CD8-positive, alpha-beta memory T cell (primary cell): Measurements from ENCODE around the gene COL1A1. TPM values are rescaled to one million over a fixed set of nuclear protein-coding genes. Genes with fewer than 3 reads are reported as not detected.

Experiments used
- CTCF ChIA-PET: fragments of 350-600 bp; sonication (Branson Sonifier 250); formaldehyde crosslinking; loops from one replicate; lab custom pipeline; 2021; ENCODE audit warnings: antibody characterized with exemption; lab: Charles Lee
- POLR2A ChIA-PET: fragments of 350-600 bp; sonication (Branson Sonifier 250); formaldehyde crosslinking; loops from one replicate; lab custom pipeline; 2021; ENCODE audit warnings: antibody characterized with exemption; lab: Charles Lee
- DNase-seq, 5 donors: peaks; one replicate each; pipeline versions ENCODE4 v3.0.0 to v3.0.0-alpha.2; 2020 to 2022; ENCODE audit warnings: mixed read lengths in 1 of 5
- H3K27ac ChIP-seq: one replicate; pipeline ENCODE4 v1.7.0; 2013; ENCODE audit warnings: low read depth, mild to moderate bottlenecking, low read length, moderate library complexity
- H3K27me3 ChIP-seq: 2 replicates; pipeline ENCODE4 v1.7.0; 2013; ENCODE audit warnings: low read length, mild to moderate bottlenecking; ENCODE audit not compliant: insufficient read depth, poor library complexity, severe bottlenecking
- H3K36me3 ChIP-seq: 2 replicates; pipeline ENCODE4 v1.7.0; 2013; ENCODE audit warnings: mild to moderate bottlenecking, low read length, moderate library complexity; ENCODE audit not compliant: insufficient read depth
- H3K4me1 ChIP-seq: 2 replicates; pipeline ENCODE4 v1.7.0; 2013; ENCODE audit warnings: mild to moderate bottlenecking, low read length, moderate library complexity; ENCODE audit not compliant: insufficient read depth
- H3K4me3 ChIP-seq: 2 replicates; pipeline ENCODE4 v1.7.0; 2013; ENCODE audit warnings: mild to moderate bottlenecking, low read length
- H3K9me3 ChIP-seq: 2 replicates; pipeline ENCODE4 v1.7.0; 2013; ENCODE audit warnings: mild to moderate bottlenecking, low read length
- H3K27ac Mint-ChIP-seq, 8 donors: one replicate each; pipeline ENCODE4 v1.8.0; 2020 to 2021; ENCODE audit warnings: mixed read lengths in 8 of 8, mild to moderate bottlenecking in 6 of 8, inconsistent platforms in 3 of 8, moderate library complexity in 3 of 8
- H3K27me3 Mint-ChIP-seq, 2 donors: one replicate each; pipeline ENCODE4 v1.8.0; 2020 to 2021; ENCODE audit warnings: mixed read lengths in 2 of 2, mild to moderate bottlenecking in 1 of 2, moderate library complexity in 1 of 2
- H3K36me3 Mint-ChIP-seq, 3 donors: one replicate each; pipeline ENCODE4 v1.8.0; 2020 to 2021; ENCODE audit warnings: mixed read lengths in 3 of 3, inconsistent platforms in 1 of 3, mild to moderate bottlenecking in 1 of 3
- H3K4me1 Mint-ChIP-seq, 3 donors: one replicate each; pipeline ENCODE4 v1.8.0; 2020 to 2021; ENCODE audit warnings: mixed read lengths in 3 of 3, inconsistent platforms in 1 of 3, mild to moderate bottlenecking in 1 of 3
- H3K4me3 Mint-ChIP-seq, 7 donors: one replicate each; pipeline ENCODE4 v1.8.0; 2020 to 2021; ENCODE audit warnings: mixed read lengths in 7 of 7, mild to moderate bottlenecking in 6 of 7, moderate library complexity in 4 of 7, inconsistent platforms in 2 of 7
- H3K9me3 Mint-ChIP-seq, 5 donors: one replicate each; pipeline ENCODE4 v1.8.0; 2020 to 2022; ENCODE audit warnings: mixed read lengths in 5 of 5, mild to moderate bottlenecking in 3 of 5, moderate library complexity in 2 of 5, inconsistent platforms in 1 of 5
- polyA plus RNA-seq: library from polyadenylated mRNA; unstranded; fragments of 300-500 nt; fragmentation: Illumina TruSeq; gene quantifications from one replicate; pipeline ENCODE4 v1.2.3, GENCODE V29; 2021
- total RNA-seq, 2 experiments: library from RNA; stranded (reverse); gene quantifications; one replicate each; pipeline ENCODE4 v1.2.3, GENCODE V29; 2021

The COL1A1 gene
- total and polyA plus RNA-seq, 3 experiments from 2014 or later, result 0.39 to 0.42 TPM; not detected in 1

GRCh38 chr17:50184611-50185398 lies 16.6 kb downstream of the COL1A1 start:
- no peak for DNase-seq

GRCh38 chr17:50184064-50184463 lies 17.4 kb downstream of the COL1A1 start:
- H3K4me1 Mint-ChIP-seq, result peaks cover 11 to 20% (median 16%) of the 10 kb centered on the region in 3 donors
- no peaks in the 10 kb centered on the region for H3K36me3 Mint-ChIP-seq
- peaks cover 13% of the 10 kb centered on the region for H3K4me1 ChIP-seq
- no peak overlapping the region for H3K27ac ChIP-seq
- ChIA-PET POLR2A (no interaction called here), CTCF (no interaction called here)
- H3K9me3 ChIP-seq, result no peaks in the 10 kb centered on the region
- peaks cover 0 to 1% of the 10 kb centered on the region in 2 donors for H3K27me3 Mint-ChIP-seq
- DNase-seq, result no peak
- no peaks in the 10 kb centered on the region for H3K36me3 ChIP-seq
- peak overlapping the region in 6 of 8 donors; percentile 7 to 93 (median 74) for H3K27ac Mint-ChIP-seq
- H3K9me3 Mint-ChIP-seq, result no peaks in the 10 kb centered on the region
- H3K4me3 ChIP-seq, result peak overlapping the region; percentile 49
- H3K27me3 ChIP-seq, result no peaks in the 10 kb centered on the region
- H3K4me3 Mint-ChIP-seq, result peak overlapping the region in 6 of 7 donors; percentile 58 to 89 (median 69)

More at GRCh38 chr17:50184611-50185398, 16.6 kb downstream of the COL1A1 start:
- ChIA-PET POLR2A (no interaction called here), CTCF (no interaction called here)
- peaks cover 0 to 1% of the 10 kb centered on the region in 2 donors for H3K27me3 Mint-ChIP-seq
- H3K4me3 ChIP-seq, result no peak overlapping the region
- no peaks in the 10 kb centered on the region for H3K27me3 ChIP-seq
- H3K36me3 ChIP-seq, result no peaks in the 10 kb centered on the region
- H3K4me3 Mint-ChIP-seq, result no peak overlapping the region
- H3K9me3 Mint-ChIP-seq, result no peaks in the 10 kb centered on the region
- H3K4me1 Mint-ChIP-seq, result peaks cover 11 to 20% (median 16%) of the 10 kb centered on the region in 3 donors
- no peaks in the 10 kb centered on the region for H3K36me3 Mint-ChIP-seq
- H3K27ac ChIP-seq, result no peak overlapping the region
- H3K4me1 ChIP-seq, result peaks cover 13% of the 10 kb centered on the region
- no peak overlapping the region for H3K27ac Mint-ChIP-seq
- H3K9me3 ChIP-seq, result no peaks in the 10 kb centered on the region

DNA sequence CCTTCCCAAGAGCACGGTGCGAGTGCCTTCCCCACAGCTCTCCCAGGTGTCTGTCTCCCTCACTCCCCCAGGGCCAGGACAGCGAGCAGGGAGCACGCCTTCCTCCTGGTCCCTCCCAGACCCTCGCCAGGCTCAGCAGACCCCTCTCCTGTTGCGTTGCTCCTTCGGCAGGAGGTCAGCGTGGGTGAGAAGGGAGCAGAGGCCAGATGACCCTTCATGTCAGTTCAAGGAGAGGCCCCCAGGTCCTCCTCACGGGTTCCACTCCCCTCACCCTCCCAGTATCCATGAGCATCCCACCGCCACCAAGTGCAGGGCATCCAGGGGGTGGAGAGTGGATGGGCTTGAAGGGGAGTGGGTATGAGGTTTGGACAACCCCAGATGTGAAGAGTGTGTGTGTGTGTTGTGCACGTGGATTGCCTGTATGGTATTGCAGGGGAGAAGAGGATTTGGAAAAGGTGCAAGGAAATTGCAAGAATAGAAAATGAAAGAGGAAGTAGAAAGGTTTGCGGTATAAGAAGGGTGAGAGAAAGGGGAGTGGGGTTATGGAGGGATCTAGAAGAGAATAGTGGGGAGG lies 17.9 kb downstream of the COL1A1 start:
- H3K4me3 Mint-ChIP-seq, result peak overlapping the region in 6 of 7 donors; percentile 58 to 89 (median 69)
- no peaks in the 10 kb centered on the region for H3K9me3 Mint-ChIP-seq
- Histone ChIP-seq H3K27me3 (no peaks in the 10 kb centered on the region), H3K9me3 (no peaks in the 10 kb centered on the region), H3K4me3 (peak overlapping the region; percentile 49), H3K4me1 (peaks cover 13% of the 10 kb centered on the region), H3K36me3 (no peaks in the 10 kb centered on the region), H3K27ac (no peak overlapping the region)
- peak overlapping the region in 6 of 8 donors; percentile 7 to 93 (median 74) for H3K27ac Mint-ChIP-seq
- no peak for DNase-seq
- CTCF ChIA-PET, result no interaction called here
- peaks cover 11 to 20% (median 16%) of the 10 kb centered on the region in 3 donors for H3K4me1 Mint-ChIP-seq
- POLR2A ChIA-PET, result no interaction called here
- H3K36me3 Mint-ChIP-seq, result no peaks in the 10 kb centered on the region
- H3K27me3 Mint-ChIP-seq, result peaks cover 0 to 1% of the 10 kb centered on the region in 2 donors

DNA sequence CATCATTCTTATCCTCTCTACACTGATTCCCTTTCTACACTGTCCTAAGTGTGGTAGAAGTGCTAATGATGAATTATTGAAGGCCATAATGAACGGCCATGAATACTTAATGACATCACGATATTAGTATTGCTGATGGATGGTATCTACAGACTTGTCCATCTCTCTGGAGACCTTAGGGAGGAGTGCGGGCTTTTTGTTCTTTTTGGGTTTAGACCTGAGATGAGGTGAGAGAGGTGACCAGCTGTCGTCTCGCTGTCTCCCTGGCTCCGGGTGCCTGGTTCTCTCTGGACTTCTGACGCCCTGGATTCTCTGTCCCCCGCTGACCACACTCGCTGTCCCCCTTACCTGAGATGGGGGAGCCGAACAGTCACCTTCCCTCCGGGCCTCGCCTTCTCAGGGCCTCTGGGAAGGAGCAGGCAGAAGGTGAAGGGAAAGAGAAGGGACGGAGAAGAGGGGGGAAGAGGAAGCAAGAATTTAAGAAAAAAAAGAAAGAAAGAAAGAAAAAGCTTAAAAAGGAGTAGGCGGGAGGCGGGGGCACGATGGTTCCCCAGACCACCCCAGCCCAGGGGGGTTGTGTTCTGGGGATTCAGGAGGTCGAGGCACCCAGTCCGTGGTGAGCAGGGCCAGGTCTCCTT lies 18.5 kb downstream of the COL1A1 start:
- Mint-ChIP-seq H3K27me3 (peaks cover 0 to 1% of the 10 kb centered on the region in 2 donors), H3K9me3 (no peaks in the 10 kb centered on the region), H3K4me3 (peak overlapping the region in 3 of 7 donors; percentile 19 to 60 (median 51)), H3K4me1 (peaks cover 14 to 26% (median 20%) of the 10 kb centered on the region in 3 donors), H3K36me3 (no peaks in the 10 kb centered on the region), H3K27ac (peak overlapping the region in 4 of 8 donors; percentile 66 to 83 (median 74))
- ChIA-PET POLR2A (no interaction called here), CTCF (no interaction called here)
- Histone ChIP-seq H3K27ac (no peak overlapping the region), H3K36me3 (no peaks in the 10 kb centered on the region), H3K4me1 (peaks cover 13% of the 10 kb centered on the region), H3K9me3 (no peaks in the 10 kb centered on the region), H3K27me3 (no peaks in the 10 kb centered on the region), H3K4me3 (no peak overlapping the region)
- no peak for DNase-seq

DNA sequence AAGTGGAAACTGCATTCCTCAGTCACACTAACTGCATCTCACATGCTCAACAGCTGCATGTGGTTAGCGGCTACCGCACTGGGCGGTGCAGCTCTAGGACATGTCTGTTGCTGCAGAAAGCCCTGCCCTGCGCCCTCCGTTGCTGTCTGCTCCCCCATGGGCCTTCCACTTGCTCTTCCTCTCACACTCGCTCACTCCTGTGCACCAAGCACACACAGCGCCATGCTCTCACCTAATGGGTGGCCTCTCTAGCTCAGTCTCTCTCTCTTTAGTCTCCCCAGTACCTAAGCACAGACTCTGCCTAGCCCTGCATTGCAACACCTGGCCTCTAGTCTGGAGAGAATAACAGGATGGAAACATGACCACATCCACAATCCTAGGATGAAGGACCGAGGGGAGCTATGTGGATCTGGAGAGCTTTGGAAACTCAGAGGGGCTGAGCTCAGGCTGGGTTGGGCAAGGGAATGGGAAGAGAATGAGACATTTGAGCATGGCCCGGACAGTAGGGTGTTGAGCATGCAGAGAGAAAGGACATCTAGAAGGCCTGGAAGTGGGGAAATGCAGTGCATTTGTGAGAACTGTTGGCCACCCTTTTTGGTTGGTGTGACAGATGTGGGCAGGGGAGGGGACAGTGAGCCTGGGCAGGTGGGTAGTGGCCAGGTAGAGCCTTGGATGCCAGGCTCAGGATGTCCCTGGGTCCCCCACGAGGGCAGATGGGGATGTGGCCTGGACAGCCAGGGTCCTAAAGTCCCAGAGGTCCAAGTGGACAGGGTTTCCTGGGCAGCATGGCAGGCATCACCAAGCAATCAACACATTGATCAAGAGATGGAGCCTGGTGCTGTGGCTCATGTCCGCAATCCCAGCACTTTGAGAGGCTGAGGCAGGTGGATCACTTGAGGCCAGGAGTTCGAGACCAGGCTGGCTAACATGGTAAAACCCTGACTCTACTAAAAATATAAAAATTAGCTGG lies 19.6 kb downstream of the COL1A1 start:
- Mint-ChIP-seq H3K36me3 (no peaks in the 10 kb centered on the region), H3K27me3 (peaks cover 0 to 1% of the 10 kb centered on the region in 2 donors), H3K4me3 (peak overlapping the region in 1 of 7 donors; percentile 19), H3K4me1 (peaks cover 14 to 26% (median 20%) of the 10 kb centered on the region in 3 donors), H3K9me3 (no peaks in the 10 kb centered on the region), H3K27ac (peak overlapping the region in 2 of 8 donors; percentile 22 to 68)
- CTCF ChIA-PET, result no interaction called here
- POLR2A ChIA-PET, result no interaction called here
- Histone ChIP-seq H3K9me3 (no peaks in the 10 kb centered on the region), H3K4me3 (no peak overlapping the region), H3K27me3 (no peaks in the 10 kb centered on the region), H3K27ac (no peak overlapping the region), H3K4me1 (peaks cover 13% of the 10 kb centered on the region), H3K36me3 (no peaks in the 10 kb centered on the region)
- DNase-seq, result no peak

GRCh38 chr17:50181144-50181543 lies 20.3 kb downstream of the COL1A1 start:
- Histone ChIP-seq H3K9me3 (no peaks in the 10 kb centered on the region), H3K4me1 (peaks cover 13% of the 10 kb centered on the region), H3K27ac (no peak overlapping the region), H3K4me3 (no peak overlapping the region), H3K27me3 (no peaks in the 10 kb centered on the region), H3K36me3 (no peaks in the 10 kb centered on the region)
- Mint-ChIP-seq H3K9me3 (no peaks in the 10 kb centered on the region), H3K4me3 (peak overlapping the region in 2 of 7 donors; percentile 8 to 19), H3K27ac (no peak overlapping the region), H3K27me3 (peaks cover 0 to 1% of the 10 kb centered on the region in 2 donors), H3K36me3 (no peaks in the 10 kb centered on the region), H3K4me1 (peaks cover 14 to 26% (median 20%) of the 10 kb centered on the region in 3 donors)
- POLR2A ChIA-PET, result no interaction called here
- CTCF ChIA-PET, result no interaction called here
- no peak for DNase-seq

GRCh38 chr17:50180620-50181019 lies 20.8 kb downstream of the COL1A1 start:
- ChIA-PET POLR2A (interaction anchor here (0.6 kb wide), 1 partner anchor 124 kb away, joined by 4 read pairs; no protein-coding TSS in a partner anchor), CTCF (no interaction called here)
- Histone ChIP-seq H3K9me3 (no peaks in the 10 kb centered on the region), H3K27ac (no peak overlapping the region), H3K27me3 (no peaks in the 10 kb centered on the region), H3K4me3 (no peak overlapping the region), H3K36me3 (no peaks in the 10 kb centered on the region), H3K4me1 (peaks cover 13% of the 10 kb centered on the region)
- Mint-ChIP-seq H3K27ac (no peak overlapping the region), H3K36me3 (no peaks in the 10 kb centered on the region), H3K4me1 (peaks cover 14 to 26% (median 20%) of the 10 kb centered on the region in 3 donors), H3K27me3 (peaks cover 0 to 1% of the 10 kb centered on the region in 2 donors), H3K4me3 (no peak overlapping the region), H3K9me3 (no peaks in the 10 kb centered on the region)
- no peak for DNase-seq
